Activated CD4-positive, alpha-beta T cell treated with anti-CD3 and anti-CD28 coated beads for 48 hours (primary cell): ENCODE results near the gene PLXNA4.

Experiments used
- DNase-seq: peaks from one replicate; pipeline ENCODE4 v3.0.0-alpha.2; 2020

Gene PLXNA4

GRCh38 chr7:132255898-132256297 is 320.4 kb downstream of the PLXNA4 start:
- no peak for DNase-seq

- no peak for DNase-seq
These were observed 321.0 kb downstream of the PLXNA4 start for GRCh38 chr7:132255115-132255797.

- no peak for DNase-seq
These were observed 321.8 kb downstream of the PLXNA4 start for GRCh38 chr7:132254455-132254854.

- DNase-seq: no peak
These were observed 323.5 kb downstream of the PLXNA4 start for GRCh38 chr7:132252793-132253100.

GRCh38 chr7:132251327-132251659 is 325.0 kb downstream of the PLXNA4 start:
- no peak for DNase-seq

- no peak for DNase-seq
These were observed 325.6 kb downstream of the PLXNA4 start for GRCh38 chr7:132250480-132251326.

DNA sequence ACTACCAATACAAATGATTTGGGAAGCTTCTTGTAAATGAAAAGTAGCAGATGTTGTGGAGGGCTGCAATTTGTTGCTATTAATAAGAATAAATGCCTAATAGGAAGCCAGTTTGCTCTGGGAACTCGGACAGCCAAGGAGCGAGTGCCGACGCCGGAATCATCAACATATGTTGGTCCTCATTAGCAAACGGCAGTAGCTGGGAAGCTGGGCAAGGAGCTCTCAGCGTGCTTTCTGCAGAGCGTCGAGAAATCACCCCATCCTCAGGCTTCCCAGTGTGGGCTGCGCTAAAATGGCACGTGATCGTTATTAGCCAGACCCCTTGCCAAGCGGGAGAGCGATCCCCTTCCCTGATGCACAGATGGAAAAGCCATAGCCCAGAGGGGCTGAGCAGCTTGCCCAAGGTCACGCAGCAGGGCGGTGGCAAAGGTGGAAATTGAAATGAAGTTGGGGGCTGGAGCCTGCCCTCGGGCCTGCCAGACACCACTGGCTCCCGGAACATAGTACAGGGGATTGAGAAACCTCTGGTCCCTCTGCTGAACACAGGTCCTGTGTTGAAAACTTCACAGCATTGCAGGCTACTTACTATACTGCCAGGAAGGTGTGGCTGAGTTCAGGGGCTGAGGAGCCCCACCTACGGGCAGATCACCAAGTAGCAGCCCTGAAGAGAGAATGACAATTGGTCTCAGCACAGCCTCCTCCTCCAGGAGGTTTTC is 326.9 kb downstream of the PLXNA4 start:
- DNase-seq: no peak

DNA sequence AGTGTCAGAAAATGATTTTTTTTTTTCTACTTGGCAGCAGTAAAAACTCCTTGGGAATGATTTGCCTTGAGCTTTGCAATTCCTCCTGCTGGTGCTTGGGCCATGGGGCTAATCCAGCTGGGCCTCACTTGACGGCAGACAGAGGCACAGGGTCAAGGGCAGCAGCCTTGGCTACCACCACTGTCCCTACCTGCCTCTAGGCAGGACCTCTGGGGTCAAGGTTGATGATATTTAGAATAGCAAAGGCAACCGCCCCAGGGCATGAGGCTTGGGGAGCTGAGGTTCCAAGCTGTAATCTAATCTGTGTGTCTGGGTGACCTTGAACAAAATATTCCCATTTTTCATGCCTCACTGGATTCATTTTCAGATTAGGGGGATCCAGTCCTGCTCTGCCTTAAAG is 327.4 kb downstream of the PLXNA4 start:
- DNase-seq: no peak

- no peak for DNase-seq
These were observed 328.2 kb downstream of the PLXNA4 start for GRCh38 chr7:132247995-132248618.

DNA sequence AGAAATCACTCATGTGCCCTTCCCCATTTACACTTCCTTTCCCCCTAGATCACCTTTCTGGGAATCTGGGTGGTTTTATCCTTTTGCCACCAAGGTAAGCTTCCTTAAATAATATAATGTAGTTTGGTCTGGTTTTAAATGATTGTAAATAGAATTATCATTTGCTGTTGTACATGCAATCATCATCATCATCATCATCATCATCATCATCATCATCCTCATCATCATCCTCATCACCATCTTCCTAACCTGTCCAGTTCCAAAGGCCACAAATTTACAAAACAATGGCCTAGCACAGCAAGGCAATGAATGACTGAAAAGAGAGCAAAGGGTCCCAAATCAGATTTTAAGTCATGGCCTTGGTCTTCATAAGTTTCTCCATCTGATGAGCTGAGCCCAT is 329.7 kb downstream of the PLXNA4 start:
- DNase-seq: no peak

GRCh38 chr7:132245539-132245938 is 330.7 kb downstream of the PLXNA4 start:
- DNase-seq: no peak

DNA sequence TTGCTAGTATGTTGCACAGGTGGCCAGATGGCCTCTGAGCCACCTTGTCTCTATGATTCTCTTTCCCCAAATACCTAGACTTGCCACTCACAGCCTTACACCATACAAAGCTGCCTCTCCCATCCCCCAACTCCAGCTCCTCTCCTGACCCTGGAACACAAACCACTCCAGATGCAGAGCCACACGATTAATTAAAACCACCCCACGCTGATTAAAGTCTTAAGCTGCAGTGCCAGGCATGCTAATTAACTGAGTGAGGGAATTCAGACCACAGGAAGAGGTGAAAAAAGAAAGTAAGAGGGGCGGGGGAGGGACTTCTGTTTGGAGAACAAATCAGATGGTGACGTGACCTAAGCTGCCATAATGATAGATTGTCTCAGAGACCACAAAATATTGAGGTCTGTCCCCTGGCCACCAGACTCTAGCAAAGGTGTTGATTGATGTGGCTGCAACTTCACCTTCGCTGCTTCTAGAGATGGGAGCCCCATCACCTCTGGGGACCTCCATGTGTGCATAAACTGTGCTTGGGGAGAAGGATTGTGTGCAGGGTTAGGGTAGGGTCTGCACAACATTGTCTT is 331.3 kb downstream of the PLXNA4 start:
- DNase-seq: no peak

- DNase-seq: no peak
These were observed 332.8 kb downstream of the PLXNA4 start for GRCh38 chr7:132243463-132243862.

DNA sequence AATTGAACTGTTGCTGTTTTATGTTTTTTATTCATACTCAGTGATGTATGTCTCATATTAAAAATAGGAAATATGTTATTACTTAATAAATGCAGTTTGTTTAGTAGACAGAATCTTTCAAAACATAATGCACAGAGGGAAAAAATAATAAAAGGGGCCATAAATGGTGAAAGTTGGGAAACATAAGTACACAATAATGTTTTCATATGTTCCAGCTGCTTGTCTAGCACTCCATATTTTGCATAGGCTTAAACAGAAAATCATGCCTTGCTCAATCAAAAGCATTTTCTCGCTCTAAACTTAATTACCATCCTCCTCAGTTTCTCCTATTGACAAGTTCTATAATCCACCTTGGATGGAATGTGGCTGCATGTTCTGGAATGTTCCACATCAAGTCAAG is 333.2 kb downstream of the PLXNA4 start:
- no peak for DNase-seq

DNA sequence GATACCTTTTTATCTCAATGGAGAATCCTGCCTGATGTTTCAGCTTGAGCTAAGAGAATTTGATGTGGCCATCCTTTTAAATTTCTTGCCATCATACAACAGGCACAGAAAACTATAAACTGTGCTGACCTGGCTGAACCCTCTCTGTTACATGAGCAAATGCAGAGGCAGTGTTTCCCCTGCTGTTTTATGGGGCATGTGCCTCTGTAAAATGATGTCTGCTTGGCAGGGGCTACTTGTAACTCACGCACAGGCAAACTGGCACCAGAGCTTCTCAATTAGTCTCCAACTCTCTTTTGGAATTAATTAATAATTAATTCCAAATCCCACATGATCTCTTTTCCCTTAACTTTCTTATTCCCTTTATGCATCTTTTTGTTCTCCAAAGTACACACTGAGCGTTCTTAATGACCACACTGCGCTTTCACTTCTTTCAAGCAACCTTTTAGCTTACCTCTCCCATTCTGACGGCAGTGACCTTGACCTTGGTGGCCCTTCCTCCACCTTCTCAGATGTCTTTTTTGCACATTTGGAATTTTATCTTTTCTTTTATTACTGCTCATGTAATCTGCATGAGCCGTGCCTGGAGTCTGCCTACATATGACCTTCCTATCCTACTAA is 334.0 kb downstream of the PLXNA4 start:
- DNase-seq: no peak

DNA sequence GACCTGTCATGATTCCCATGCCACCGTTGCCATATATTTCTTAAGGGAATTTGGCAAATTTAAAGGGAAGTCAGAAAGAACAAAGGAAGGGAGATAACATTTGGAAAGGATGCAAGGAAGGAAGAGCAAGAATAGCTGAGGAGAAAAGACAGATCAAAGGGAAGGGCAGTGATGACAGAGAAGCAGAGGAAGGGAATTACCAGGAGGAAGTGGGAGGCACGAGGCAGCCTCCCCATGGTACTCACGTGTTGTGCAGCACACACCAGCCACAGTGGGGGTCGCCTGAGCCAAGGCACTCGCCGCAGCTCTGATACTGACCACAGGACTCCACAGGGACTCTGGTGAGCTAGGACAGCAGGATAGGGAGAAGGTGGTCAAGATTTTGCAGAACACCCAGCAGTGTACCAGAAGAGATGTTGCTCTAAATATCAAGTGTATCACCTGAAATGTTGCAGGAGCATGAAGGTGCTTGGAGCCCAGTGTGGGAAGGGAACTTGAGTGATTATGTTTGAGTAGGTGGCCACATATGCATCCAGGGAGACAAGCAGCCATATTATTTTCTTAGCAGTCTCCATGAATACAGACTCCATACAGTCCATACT is 335.3 kb downstream of the PLXNA4 start:
- no peak for DNase-seq

DNA sequence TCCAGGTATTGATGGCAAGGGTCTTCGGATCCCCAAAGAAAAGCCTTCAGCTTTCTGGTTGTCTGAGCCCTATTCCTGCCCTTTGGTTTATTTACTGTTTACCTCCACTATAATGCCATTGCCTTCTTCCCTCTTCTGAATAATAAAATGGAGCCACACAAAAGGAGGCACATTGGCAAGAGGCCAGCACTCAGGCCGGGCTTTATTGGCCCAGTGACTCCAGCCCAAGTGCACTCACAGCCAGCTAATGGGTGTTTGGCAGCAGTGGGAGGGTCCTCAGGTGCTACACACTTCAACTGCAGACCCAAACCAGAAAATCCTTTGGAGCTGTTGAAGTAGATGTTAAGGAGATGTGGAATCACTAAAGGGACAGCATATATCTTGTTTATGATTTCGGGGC is 336.0 kb downstream of the PLXNA4 start:
- DNase-seq: no peak

DNA sequence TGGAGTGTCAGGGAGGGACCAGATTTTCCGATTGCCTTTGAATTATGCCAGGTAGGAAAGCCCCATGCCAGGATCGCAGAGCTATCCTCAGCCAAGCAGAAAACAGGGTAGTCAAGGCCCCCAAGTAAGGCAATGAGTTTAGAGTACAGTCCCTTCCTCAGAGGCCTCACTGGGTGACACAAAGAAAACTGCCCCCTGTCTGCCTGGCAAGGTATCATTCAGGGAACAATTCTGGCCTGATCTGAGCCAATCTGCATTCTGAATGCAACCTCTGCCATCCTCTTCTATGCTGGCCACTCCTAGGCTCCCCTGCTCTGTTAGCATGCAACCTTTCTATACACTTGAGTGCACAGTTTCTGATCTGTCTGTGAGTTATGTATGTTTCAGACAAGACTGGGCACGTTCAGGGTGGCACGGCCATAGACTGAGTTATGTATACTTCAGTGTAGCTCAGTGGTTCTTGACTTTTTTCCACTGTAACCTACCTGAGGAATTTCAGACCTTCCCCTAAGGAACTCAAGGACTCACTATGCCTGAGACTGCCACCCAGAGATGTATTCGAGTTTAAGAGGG is 336.8 kb downstream of the PLXNA4 start:
- DNase-seq: no peak

DNA sequence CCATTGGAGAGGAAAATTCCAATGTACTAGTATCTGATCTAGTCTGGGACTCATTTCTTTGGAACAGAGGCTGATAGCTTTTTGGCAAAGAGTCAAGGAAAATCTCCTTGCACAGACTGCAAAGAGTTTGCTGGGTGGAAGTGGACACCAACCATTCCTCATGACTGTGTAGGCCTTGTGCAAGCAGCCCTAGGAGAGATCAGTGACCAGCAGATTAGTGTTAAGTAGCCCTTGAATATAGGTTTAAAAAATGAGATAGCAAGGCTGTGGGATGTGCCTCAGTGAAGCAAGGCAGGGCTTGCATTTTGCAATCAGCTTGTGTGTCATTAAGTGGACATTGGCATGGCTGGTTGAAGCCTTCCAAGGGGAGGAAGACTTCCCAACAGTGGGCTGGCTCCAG is 341.6 kb downstream of the PLXNA4 start:
- DNase-seq: no peak

DNA sequence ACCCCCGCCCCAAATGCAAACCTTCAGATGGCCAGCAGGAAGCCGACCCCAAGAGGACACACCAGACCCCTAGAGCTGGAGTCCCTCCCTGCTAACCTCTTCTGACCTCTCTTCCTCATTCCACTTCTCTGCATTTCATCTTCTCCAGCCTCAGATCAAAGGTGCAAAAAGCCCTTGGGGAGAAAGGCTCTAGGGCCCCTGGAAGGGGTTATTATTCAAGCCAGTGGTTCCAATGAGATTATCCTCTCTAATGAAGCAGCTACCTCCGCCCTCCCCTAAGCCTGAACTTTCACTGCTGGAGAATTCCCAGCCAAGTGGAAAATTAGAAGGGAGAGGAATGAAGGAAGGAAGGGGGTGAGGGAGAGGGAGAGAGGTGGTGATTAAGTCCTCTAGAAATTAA is 343.9 kb downstream of the PLXNA4 start:
- no peak for DNase-seq

- DNase-seq: no peak
These were observed 345.8 kb downstream of the PLXNA4 start for GRCh38 chr7:132230462-132230861.

GRCh38 chr7:132228240-132228639 is 348.0 kb downstream of the PLXNA4 start:
- no peak for DNase-seq
